NOMO-1 treated with dmso at 0.1 percent for 144 hours (cell line): ENCODE data around the gene LMNA.
A peak's percentile ranks its signal among the peaks of the same experiment; 100 is the strongest.
"Not testable (repeated sequence)": the region's sequence is repeated elsewhere in the genome, so short reads cannot be mapped to it uniquely, and the experiment has no call there.

Source experiments
- DNase-seq: peaks from one replicate; lab custom pipeline; 2025; ENCODE audit not compliant: unreplicated experiment; lab: John Stamatoyannopoulos, UW

The LMNA gene

GRCh38 chr1:156104065-156104810 is 10.3 kb upstream of the LMNA start:
- no peak for DNase-seq

DNA sequence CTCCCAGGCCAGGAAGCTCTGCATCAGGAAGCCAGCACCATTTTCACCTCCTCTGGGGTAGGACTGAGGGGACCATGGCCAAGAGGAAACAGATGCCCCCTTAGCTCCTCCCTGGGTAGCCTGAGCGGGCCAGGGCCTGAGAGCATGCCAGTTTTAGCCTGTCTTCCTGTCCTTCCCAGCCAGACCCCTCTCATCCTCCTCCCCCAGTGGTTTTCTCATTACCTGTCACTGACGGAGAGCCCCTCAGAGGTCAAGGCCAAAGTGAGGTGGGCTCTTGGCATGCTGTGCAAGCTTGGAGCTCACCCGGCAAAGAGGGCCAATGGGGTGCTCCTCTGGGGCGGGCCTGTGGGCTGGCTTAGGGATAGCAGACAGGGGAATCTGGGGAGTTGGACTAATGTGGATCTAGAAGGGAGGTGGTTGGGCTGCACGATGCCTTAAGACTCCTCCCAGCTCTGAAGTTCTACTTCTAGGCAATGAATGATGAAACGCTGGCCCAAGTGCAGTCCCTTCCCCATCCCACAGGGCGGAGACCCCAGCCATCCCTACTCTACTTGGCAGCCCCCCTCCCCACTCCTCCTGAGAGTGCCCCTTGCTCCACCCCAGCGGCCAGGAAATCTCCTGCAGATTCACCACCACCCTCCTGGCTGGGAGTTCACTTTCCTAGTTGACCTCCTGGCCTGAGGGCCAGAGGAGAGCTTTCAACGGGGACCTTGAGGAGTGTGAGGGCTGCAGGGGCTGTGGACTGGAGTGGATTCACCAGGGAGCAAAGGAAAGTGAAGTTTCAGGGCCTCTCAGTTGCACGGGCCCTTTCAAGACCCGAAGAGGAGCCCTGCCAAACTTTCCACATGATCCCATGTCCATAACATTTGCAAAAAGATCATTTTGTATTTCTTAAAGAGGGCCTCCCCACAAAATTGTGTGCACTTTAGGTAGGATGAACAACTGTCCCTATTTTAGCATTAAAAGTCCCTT is 9.4 kb upstream of the LMNA start:
- no peak for DNase-seq

DNA sequence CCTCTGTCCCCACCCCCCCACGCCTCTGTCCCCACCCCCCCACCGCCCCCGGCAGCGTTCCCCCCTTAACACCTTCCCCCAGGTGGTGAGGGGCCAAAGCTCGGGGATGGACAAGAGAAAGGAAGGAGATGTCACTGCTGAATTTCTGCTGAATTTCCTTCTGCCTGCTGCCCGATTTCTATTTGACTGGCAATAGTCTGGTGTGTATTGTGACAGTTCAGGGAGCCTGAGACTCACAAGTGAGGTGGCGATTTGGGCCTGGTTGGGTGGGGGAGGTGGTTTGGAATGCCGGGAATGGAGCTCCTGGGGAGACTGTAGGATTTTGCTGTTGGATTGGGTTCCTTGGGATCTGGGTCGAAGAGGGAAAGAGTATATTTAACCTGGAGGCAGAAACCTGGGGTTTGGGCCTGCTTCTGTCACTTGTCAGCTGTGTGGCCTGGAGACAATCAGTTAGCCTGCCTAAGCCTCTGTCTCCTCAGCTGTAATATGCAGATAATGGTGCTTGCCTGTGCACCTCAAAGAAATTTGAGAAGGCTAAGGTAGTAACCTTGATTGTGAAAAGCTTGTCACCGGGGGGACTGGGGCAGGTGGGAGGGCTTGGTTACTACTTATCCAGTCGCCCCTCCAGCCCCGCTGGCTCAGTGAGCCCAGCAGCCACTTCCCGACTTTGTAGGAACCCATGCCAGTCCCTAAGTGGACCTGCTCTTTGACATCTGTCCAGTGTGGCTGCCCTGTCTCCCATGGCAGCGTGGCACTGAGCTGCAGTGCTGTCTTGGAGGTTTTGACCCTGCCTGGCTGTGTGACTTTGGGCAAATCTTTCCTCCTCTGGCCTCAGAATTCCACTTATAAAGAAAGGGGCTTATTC is 7.7 kb upstream of the LMNA start:
- DNase-seq: no peak

DNA sequence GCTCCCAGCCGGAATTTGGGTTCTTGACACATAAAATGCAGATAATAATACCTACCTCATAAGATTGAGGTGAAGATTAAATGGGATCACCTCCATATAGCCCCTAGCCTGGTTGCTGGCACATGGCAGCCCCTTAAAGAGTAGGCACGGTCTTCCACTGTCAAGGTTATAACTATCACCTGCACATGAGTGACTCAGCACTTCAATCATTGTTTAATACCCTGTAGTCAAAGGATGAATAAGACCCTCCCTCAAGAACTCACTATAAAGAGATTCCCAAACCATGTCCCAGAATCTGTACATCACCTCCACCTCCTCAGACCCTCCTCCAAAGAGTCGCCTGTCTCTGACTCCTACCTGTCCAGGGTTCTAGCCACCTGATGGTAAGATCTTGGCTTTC is 6.5 kb upstream of the LMNA start:
- DNase-seq: no peak

DNA sequence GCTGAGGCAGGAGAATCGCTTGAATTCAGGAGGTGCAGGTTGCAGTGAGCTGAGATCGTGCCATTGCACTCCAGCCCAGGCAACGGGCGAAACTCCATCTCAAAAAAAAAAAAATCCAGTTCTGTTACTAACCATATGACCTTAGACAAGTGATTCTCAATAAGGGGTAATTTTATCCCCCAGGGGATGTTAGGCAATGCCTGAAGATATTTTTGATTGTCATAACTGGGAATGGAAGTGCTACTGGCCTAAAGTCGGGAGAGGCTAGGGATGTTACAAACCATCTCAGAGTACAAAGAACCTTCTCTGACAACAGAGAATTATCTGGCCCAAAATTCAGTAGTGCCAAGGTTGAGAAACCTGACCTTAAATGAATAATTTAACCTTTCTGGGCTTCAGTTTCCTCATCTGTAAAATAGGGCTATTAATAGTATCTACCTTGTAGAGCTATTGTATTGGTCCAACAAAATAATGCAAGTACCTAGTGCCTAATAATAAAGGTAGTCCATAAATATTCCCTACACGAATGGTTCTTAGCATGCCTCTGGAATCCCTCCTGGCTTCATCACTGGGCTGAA is 5.8 kb upstream of the LMNA start:
- no peak for DNase-seq

DNA sequence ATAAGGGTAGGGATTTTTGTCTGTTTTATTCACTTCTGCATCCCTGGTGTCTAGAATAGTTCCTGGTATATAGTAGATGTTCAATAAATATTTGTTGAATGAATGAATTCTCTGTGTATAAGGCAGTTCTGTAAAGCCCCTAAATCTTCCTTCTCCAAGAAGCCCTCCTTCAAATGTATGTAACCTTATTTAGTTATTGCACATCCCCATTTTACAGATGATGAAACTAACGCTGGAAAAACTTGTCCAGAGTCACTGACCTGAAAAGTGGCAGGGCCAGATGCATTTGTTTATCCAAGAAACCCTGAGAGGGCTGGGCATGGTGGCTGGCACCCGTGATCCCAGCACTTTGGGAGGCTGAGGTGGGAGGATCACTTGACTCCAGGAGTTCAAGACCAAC is 4.3 kb upstream of the LMNA start:
- DNase-seq: no peak

- no peak for DNase-seq
These were observed 3.1 kb upstream of the LMNA start for GRCh38 chr1:156111355-156111962.

DNA sequence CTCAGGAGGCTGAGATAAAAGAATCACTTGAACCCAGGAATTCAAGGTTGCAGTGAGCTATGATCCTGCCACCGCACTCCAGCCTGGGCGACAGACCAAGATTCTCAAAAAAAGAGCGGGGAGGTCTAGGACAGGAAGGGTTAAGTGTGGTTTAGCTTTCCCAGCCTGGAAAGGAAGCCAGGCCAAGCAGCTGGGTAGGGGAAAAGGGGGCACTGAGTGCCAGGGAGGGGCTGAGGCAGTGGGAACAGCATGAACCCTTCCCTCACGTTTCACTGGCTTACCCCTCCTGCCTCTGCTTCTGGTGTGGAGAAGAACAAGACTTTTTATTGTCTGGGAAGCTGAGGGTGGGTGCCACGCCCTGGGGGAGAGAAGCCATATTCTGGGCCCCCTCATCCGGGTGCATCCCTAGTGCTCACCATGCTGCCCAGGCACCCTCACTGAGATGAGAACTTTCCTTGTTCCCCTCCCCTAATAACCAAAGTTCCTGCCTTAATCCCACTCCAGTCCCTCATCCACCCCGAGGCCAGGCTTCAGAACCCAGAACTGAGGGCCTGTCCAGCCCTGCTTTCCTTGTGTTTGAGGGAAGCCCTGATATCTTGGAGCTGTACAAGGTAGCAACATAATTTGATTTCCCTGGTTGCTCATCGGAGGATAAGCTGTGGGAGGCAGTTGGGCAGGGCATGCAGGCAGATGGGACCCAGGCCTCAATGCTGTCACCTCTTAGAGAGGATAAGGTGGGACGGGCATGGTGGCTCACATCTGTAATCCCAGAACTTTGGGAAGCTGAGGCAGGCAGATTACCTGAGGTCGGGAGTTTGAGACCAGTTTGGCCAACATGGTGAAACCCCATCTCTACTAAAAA is 2.0 kb upstream of the LMNA start:
- DNase-seq: no peak

- DNase-seq: no peak
These were observed 1.1 kb upstream of the LMNA start for GRCh38 chr1:156113282-156113950.

GRCh38 chr1:156114919-156115513 is 505 bp downstream of the LMNA start:
- DNase-seq: no peak

DNA sequence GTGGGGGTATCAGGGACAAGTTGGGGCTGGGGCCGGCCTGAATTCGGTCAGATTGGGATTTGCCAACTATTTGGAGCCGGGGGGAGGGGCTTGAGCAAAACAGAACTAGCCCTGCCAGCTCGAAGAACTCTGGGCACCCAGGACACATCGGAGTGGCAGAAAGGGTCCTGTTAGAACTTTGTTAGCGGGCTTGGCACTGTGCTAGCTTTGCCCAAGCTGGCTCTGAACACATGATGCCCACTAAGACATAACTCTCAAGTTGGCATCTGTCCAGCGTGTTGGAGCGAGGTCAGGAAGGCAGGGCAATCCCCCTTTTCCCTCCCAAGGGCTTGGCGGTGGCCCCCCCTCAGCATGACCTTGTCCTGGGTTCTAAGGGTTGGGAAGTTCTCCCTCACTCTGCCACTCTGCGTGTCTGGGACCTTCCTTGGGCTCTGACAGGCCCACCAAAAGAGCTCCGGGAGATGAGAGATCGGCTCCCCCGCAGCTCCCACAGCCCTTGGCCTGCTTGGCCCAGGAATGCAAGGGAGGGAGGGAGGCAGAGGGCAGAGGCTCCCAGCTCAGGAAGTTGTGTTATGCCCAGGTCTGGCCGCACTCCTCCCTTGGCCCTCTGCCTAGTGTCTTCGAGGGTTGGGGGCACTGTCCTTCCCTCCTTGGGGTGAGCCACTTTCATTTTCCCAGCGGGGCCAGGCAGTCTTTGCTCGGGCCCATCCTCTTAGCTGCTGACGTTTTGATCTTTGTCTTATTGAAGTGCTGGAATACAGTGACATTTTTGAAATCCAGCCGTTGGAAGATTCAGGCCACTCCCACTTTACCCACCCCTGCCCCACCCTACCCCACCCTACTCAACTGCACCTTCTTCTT is 1.2 kb downstream of the LMNA start:
- no peak for DNase-seq

- not testable (repeated sequence) for DNase-seq
These were observed 2.2 kb downstream of the LMNA start for GRCh38 chr1:156116731-156117130.

DNA sequence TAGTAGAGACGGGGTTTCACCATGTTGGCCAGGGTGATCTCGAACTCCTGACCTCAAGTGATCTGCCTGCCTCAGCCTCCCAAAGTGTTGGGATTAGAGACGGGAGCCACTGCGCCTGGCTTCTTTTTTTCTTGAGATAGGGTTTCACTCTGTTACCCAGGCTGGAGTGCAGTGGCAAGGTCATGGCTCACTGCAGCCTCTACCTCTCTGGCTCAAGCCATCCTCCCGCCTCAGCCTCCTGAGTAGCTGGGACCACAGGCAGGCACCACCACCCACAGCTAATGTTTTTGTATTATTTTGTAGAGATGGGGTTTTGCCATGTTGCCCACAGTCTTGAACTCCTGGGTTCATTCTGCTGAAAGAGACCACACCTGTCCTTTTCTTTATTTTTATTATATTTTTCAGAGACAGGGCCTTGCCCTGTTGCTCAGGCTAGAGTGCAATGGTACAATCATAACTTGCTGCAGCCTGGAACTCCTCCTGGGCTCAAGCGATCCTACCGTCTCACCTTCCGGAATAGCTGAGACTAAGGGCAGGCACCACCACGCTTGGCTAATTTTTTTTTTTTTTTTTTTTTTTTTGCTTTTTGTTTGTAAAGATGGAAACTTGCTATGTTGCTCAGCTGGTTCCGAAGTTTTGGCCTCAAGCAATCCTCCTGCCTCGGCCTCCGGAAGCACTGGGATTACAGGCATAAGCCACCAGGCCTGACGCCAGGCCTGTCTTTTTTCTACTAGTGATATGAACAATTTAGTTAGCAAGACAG is 3.1 kb downstream of the LMNA start:
- DNase-seq: no peak

DNA sequence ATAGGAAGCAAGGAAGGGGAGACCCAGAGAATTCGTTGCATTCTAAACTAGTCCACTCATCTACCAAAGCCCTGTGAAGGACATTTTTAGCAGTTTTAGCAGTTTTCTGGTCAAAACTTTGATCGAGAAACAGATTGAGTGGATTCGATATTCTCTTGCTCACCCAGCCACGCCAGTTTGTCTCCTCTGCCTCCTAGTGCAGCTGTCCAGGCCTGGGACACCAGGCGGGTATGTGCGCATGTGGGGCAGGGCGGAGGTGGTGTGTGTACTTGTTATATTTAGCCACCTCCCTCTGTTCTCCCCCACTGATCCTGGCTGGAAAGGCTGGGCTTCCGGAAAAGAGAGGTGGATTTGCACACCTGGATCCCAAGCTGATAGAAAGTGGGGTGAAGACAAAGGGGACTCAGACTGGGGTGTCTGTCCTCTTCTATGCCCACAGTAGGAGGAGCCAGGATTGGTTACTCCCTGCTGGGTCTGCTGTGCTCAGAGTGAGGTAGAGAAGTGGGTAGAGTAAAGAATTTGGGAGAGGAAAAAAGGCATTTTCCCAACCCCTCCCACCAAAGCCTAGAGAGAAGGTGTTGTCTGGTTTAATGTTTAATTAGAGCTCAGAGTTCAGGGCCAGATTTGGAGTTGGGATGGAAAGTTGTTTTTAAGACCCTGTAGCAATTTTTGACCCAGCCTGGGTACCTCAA is 3.8 kb downstream of the LMNA start:
- DNase-seq: no peak

DNA sequence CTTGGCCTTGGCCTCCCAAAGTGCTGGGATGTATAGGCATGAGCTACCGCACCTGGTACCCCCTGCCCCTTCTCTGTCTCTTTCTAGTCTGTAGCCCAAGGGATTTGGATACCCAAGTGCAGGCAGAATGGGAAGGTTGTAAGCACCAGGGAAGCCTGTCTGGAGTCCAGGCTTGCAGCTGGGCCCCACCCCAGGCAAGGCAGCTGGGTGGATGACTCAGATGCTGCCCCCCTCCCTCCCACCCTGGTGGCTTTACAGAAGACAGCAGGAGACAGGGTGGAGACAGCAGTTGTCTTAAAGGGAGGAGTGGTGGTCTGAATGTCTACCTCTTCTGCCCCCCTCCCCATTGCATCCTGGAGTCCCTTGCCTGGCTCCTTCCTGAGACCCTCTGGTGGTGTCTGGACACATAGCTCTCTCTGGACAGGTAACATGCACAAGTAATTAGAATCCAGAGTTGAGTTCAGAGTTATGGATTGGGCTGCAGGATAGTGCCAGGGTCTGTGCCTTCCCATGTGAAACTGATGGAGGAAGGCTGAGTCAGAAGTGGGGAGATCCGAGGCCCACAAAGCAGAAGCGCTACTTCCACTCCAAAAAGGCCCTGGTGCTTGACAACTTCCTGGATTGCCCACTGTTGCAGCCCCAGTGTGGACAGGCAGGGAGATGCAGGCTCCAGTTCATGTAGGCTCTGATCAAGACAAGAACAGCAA is 5.1 kb downstream of the LMNA start:
- DNase-seq: peak; percentile 95

DNA sequence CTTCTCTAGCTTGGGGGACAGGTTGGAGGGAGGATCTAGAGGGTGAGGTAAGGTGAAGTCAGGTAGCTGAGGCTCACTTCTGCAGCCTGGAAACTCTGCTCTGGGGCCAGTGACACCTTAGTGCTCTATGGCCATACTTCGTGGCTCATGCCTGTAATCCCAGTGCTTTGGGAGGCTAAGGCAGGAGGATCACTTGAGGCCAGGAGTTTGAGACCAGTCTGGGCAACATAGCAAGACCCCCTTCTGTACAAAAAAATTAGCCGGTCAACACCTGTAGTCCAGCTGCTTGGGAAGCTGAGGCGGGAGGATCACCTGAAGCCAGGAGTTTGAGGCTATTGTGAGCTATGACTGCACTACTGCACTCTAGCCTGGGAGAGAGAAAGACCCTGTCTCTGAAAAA is 5.8 kb downstream of the LMNA start:
- no peak for DNase-seq
